Activated CD4-positive, alpha-beta memory T cell treated with anti-CD3 and anti-CD28 coated beads for 36 hours (primary cell): ENCODE results near the gene SCO1. TPM values are rescaled to one million over a fixed set of nuclear protein-coding genes. Genes with fewer than 3 reads are reported as not detected.

Source experiments
- CTCF ChIA-PET: fragments of 350-600 bp; sonication (Branson Sonifier 250); formaldehyde crosslinking; loops from one replicate; lab custom pipeline; 2021; ENCODE audit warnings: antibody characterized with exemption, inconsistent platforms; lab: Charles Lee
- POLR2A ChIA-PET: fragments of 350-600 bp; sonication (Branson Sonifier 250); formaldehyde crosslinking; loops from one replicate; lab custom pipeline; 2021; ENCODE audit warnings: antibody characterized with exemption; lab: Charles Lee
- DNase-seq: peaks from one replicate; pipeline ENCODE4 v3.0.0-alpha.2; 2020
- H3K27ac Mint-ChIP-seq: one replicate; pipeline ENCODE4 v1.8.0; 2021; ENCODE audit warnings: mixed read lengths
- H3K27me3 Mint-ChIP-seq: one replicate; pipeline ENCODE4 v1.8.0; 2021; ENCODE audit warnings: mixed read lengths
- H3K36me3 Mint-ChIP-seq: one replicate; pipeline ENCODE4 v1.8.0; 2021; ENCODE audit warnings: mixed read lengths
- H3K4me1 Mint-ChIP-seq: one replicate; pipeline ENCODE4 v1.8.0; 2021; ENCODE audit warnings: low read depth, mixed read lengths
- H3K4me3 Mint-ChIP-seq: one replicate; pipeline ENCODE4 v1.8.0; 2021; ENCODE audit warnings: mild to moderate bottlenecking, mixed read lengths
- H3K9me3 Mint-ChIP-seq: one replicate; pipeline ENCODE4 v1.8.0; 2021; ENCODE audit warnings: mixed read lengths
- intact Hi-C: fragments of 100-400 bp; cut with micrococcal nuclease; formaldehyde crosslinking; loops from one replicate; pipeline ENCODE4 v1.15.1; 2023
- total RNA-seq, 2 experiments: library from RNA; stranded (reverse); gene quantifications; one replicate each; pipeline ENCODE4 v1.2.3, GENCODE V29; 2021

The SCO1 gene
- total RNA-seq, 2 experiments from 2014 or later, result 34.6 to 36.4 TPM

GRCh38 chr17:10628756-10629155 lies 68.6 kb downstream of the SCO1 start:
- Mint-ChIP-seq H3K36me3 (peaks cover 18% of the 10 kb centered on the region), H3K4me3 (no peak overlapping the region)

GRCh38 chr17:10626390-10626789 lies 70.9 kb downstream of the SCO1 start:
- H3K9me3 Mint-ChIP-seq, result no peaks in the 10 kb centered on the region
- intact Hi-C loops, result no loop called here
- no peaks in the 10 kb centered on the region for H3K4me1 Mint-ChIP-seq
- ChIA-PET CTCF (interaction anchor here (14.1 kb wide), 1 partner anchor 8 kb away, joined by 136 read pairs; no protein-coding TSS in a partner anchor), POLR2A (no interaction called here)
- H3K27ac Mint-ChIP-seq, result no peak overlapping the region
- no peak overlapping the region for H3K4me3 Mint-ChIP-seq
- no peak for DNase-seq
- H3K36me3 Mint-ChIP-seq, result peaks cover 15% of the 10 kb centered on the region
- H3K27me3 Mint-ChIP-seq, result no peaks in the 10 kb centered on the region

More at GRCh38 chr17:10628756-10629155, 68.6 kb downstream of the SCO1 start:
- Mint-ChIP-seq H3K27ac (no peak overlapping the region), H3K4me1 (peaks cover 3% of the 10 kb centered on the region), H3K9me3 (no peaks in the 10 kb centered on the region), H3K27me3 (no peaks in the 10 kb centered on the region)
- POLR2A ChIA-PET, result no interaction called here
- CTCF ChIA-PET, result interaction anchor here (0.6 to 14.1 kb wide), 8 partner anchors 11 to 92 kb away, joined by 3 to 136 read pairs (median 6); no protein-coding TSS in a partner anchor
- DNase-seq, result no peak
- intact Hi-C loops, result no loop called here

GRCh38 chr17:10624969-10625368 lies 72.4 kb downstream of the SCO1 start:
- POLR2A ChIA-PET, result no interaction called here
- Mint-ChIP-seq H3K36me3 (peaks cover 8% of the 10 kb centered on the region), H3K4me3 (no peak overlapping the region), H3K27ac (no peak overlapping the region), H3K4me1 (no peaks in the 10 kb centered on the region), H3K9me3 (no peaks in the 10 kb centered on the region), H3K27me3 (no peaks in the 10 kb centered on the region)
- intact Hi-C loops, result no loop called here
- no peak for DNase-seq
- CTCF ChIA-PET, result interaction anchor here (2.0 to 14.1 kb wide), 2 partner anchors 7 to 17 kb away, joined by 4 to 136 read pairs; no protein-coding TSS in a partner anchor

- Mint-ChIP-seq H3K36me3 (no peaks in the 10 kb centered on the region), H3K27me3 (no peaks in the 10 kb centered on the region), H3K4me1 (no peaks in the 10 kb centered on the region), H3K27ac (no peak overlapping the region), H3K9me3 (no peaks in the 10 kb centered on the region), H3K4me3 (no peak overlapping the region)
- intact Hi-C loops, result no loop called here
- no peak for DNase-seq
- CTCF ChIA-PET, result interaction anchor here (2.0 to 14.1 kb wide), 2 partner anchors 6 to 18 kb away, joined by 4 to 136 read pairs; no protein-coding TSS in a partner anchor
- POLR2A ChIA-PET, result no interaction called here
These were observed 73.5 kb downstream of the SCO1 start for GRCh38 chr17:10623737-10624338.

- H3K9me3 Mint-ChIP-seq, result no peaks in the 10 kb centered on the region
- H3K4me1 Mint-ChIP-seq, result no peaks in the 10 kb centered on the region
- ChIA-PET POLR2A (no interaction called here), CTCF (interaction anchor here (1.0 to 14.1 kb wide), 3 partner anchors 5 to 296 kb away, joined by 3 to 136 read pairs (median 3); no protein-coding TSS in a partner anchor)
- H3K27me3 Mint-ChIP-seq, result no peaks in the 10 kb centered on the region
- H3K27ac Mint-ChIP-seq, result no peak overlapping the region
- H3K4me3 Mint-ChIP-seq, result no peak overlapping the region
- intact Hi-C loops, result no loop called here
- no peaks in the 10 kb centered on the region for H3K36me3 Mint-ChIP-seq
- DNase-seq, result no peak
These were observed 74.5 kb downstream of the SCO1 start for GRCh38 chr17:10622617-10623485.

Other genes with a start within 250 kb of the SCO1 start
- gene MYH4, start 228.0 kb downstream of the SCO1 start, total RNA-seq, result not detected
- not detected for gene MYH1, start 179.0 kb downstream of the SCO1 start, total RNA-seq
- gene MYH2, start 147.9 kb downstream of the SCO1 start, total RNA-seq, result not detected
- gene MYH3, start 40.2 kb downstream of the SCO1 start, total RNA-seq, result 1 to 10 TPM; 1.6 to 2.4 TPM
- gene ADPRM, start 61 bp upstream of the SCO1 start, total RNA-seq, result 10 to 100 TPM; 12.4 to 13.5 TPM
- under 1 TPM; 0.24 to 0.94 TPM for gene TMEM220, start 32.5 kb upstream of the SCO1 start, total RNA-seq
- gene TMEM238L, start 106.6 kb upstream of the SCO1 start, total RNA-seq, result not detected
- gene PIRT, start 140.6 kb upstream of the SCO1 start, total RNA-seq, result not detected